GM12873 (cell line): Measurements from ENCODE around the gene NUDT17.

Source experiments
- TF ChIP-seq, protein P1 (sequence below): IDR thresholded peaks from 2 replicates; pipeline ENCODE4 v1.5.1; 2012; ENCODE audit warnings: low read depth, mild to moderate bottlenecking, moderate library complexity, low read length, control low read depth; ENCODE audit not compliant: insufficient read depth; ENCODE audit errors: missing control alignments

NUDT17 gene

DNA sequence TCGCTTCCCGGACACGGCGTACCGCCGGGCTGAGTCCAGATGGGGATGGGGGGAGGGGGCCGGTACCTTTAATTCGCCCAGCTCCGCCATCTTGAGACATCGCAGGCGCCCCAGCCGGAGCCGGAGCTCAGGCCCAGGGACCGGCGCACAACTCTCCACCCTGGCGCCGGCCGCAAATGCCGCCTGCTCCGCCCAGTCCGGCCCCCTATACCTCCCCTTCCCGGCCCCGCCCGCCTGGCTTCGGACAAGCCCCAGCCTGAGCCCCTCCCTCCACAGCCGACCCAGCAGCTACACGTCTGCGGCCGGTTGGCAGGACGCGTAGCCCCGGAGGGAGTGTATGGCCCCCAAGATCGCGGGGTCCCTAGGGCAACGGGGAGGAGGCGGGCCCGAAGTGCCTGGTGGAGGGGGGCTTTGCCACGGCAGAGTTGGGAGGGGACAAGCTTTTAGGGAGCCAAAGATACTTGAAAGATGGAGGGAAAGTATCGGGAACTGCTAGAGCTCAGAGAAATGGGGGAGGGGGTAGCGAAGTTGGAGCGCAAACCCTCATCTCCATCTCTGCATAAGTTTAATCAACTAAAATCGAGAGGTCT is 13.6 kb downstream of the NUDT17 start, which contains the start of gene PIAS3:
TSS of gene PIAS3 (minus strand) at position 181 of the 590 bp plus-strand sequence. CDS start at position 90, 91 bp downstream.
- TF ChIP-seq, protein P1, sequence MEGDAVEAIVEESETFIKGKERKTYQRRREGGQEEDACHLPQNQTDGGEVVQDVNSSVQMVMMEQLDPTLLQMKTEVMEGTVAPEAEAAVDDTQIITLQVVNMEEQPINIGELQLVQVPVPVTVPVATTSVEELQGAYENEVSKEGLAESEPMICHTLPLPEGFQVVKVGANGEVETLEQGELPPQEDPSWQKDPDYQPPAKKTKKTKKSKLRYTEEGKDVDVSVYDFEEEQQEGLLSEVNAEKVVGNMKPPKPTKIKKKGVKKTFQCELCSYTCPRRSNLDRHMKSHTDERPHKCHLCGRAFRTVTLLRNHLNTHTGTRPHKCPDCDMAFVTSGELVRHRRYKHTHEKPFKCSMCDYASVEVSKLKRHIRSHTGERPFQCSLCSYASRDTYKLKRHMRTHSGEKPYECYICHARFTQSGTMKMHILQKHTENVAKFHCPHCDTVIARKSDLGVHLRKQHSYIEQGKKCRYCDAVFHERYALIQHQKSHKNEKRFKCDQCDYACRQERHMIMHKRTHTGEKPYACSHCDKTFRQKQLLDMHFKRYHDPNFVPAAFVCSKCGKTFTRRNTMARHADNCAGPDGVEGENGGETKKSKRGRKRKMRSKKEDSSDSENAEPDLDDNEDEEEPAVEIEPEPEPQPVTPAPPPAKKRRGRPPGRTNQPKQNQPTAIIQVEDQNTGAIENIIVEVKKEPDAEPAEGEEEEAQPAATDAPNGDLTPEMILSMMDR, result no peak

DNA sequence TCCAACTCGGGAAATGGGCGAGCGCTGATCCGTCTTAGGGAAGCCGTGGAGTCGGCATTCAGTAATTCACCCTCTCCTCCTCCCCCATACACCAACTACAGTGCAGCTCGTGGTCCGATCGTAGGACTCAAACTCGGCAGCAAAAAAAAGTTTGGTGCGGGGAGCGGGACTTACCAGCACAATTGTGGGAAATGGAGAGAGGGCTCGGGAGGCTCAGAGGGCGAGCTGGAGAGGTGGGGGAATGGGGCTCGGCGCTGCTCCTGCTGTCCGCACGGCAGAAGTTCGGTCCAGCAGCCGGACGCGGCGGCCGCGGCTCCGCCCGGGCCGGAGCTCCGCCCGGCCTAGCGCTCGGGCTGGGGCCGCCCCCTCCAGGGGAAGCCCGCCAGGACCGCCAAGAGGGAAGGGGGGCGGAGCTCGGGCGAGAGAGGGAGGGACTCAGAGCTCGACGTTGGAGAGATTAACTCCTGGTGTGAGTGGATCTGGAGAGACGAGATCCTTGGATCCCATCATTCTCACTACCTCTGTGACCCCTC is 14.1 kb downstream of the NUDT17 start:
- TF ChIP-seq, protein P1, result no peak

DNA sequence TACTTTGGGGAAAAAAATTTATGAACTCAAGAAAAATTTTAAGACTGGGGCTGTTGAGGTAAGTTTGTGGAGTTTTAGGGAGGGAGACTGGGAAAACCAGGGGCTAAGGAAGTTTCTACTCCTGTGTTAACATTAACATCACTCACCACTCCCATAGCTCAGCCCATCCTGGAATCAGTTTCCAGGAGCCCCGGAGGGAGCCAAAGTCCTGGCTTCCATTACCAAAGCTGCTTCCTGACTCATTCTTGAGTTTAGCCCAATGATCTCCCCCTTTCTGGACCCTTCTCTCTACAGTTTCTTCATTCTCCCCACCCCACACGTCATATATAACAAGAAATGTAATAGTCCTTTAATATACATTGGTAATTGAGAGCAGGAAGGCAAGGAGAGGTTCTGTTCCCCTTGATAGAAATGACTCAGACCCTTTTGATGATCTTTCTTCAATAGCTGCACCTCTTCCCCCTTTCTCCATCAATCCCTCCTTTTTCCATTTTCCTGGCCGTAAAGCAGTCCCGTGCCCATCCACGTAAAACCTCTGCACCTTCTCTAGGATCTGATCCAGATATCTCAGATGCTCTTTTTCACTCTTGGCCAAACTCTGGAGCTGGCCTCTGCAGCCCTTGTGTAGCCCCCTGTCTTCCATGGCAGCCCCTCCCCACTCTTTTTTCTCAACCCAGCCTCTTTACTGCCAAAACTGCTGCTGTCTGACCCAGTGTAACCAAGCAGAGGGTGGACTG is 18.0 kb downstream of the NUDT17 start:
- TF ChIP-seq, protein P1, result no peak

DNA sequence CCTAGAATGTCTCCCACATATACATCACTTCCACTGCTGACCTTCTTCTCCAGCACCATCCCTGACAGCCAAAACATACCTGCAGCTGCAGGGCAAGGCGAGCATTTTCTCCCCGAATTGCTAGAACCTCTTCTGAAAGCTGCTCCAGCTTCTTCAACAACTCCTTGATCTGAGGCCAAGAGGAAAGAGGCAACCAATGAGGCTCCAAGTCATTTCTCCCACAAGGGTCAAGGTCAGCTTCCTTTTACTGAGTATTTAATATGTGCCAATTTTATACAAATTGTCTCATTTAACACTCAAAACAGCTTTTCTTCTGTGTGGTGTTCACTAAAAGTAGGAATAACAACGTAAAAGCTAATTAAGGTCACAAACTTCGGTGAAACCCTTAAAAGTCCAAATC is 22.8 kb downstream of the NUDT17 start:
- TF ChIP-seq, protein P1, result no peak

DNA sequence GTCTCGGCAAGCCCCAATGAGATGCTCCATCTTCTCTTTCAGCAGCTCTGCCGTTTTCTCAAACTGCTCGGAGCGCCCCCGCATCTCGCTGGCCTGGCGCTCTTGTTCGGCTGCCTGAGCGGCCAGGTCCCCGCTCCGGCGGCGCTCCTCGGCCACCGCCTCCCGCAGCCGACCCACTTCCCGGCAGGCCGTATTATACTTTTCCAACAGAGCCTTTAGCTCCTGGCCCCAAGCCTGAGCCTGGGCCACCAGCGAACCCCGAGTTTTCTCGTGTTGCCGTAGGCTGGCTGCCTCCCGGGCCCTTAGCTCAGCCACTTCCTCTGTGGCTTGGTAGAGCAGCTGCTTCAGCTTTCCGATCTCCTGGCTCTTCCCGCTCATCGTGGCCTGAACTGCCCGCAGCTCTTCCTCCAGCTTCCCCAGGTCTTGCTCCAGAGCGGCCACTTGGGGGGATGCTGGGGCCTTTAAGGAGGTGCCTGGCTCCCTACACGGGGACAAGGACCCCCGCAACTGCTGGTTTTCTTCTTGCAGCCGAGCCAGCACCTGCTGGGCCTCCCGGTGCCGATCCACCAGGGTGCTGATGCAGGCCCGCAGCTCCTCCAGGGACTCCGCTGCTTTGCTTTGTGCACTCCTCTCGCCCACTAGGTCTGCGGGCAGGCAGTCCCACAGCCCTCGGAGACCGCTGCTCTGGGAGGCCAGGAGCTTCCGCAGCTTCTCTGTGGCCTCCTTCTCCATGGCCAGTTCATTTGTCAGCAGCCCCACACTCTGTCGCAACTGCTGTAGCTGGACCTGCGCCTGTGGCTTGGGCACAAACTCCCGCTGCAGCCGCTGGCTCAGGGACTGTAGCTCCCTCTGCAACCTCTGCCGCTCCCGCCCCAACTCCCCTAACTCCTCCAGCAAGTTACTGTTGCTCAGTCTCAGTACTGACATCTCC is 26.8 kb downstream of the NUDT17 start:
- TF ChIP-seq, protein P1, result no peak

DNA sequence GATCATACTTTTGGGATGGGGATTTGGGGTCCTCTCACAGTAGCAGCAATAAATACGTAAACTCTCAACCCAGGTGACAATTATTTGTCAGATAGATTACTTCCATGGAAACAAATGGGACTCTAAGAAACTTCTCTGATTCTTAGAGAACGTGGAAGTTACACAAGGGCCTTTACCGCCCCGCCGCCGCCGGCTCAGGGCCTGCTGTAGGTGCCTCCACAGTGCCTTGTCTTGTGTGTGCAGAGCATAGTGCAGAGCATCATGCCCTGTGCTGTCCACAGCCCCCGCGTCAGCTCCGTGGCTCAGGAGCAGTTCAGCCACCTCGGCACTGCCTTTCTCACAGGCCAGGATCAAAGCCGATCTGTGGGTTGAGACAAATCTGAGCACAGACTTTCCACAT is 29.2 kb downstream of the NUDT17 start:
- TF ChIP-seq, protein P1, result no peak
